Body of pancreas (tissue), 4 donors: ENCODE results near the gene XNDC1N.

Source experiments
- CTCF ChIP-seq, 7 experiments: fragments of 450-650 bp in 4 of 7; fragments of 200-600 bp in 3 of 7; sonication (generic) in 3 of 7; IDR thresholded peaks; one replicate each; pipeline ENCODE4 v1.5.1; 2016 to 2019; ENCODE audit warnings: antibody characterized with exemption in 7 of 7
- POLR2A ChIP-seq, 3 donors: fragments of 450-650 bp; IDR thresholded peaks; one replicate each; pipeline ENCODE4 v1.6.1; 2016; ENCODE audit warnings: antibody characterized with exemption in 3 of 3, mild to moderate bottlenecking in 2 of 3

- TF ChIP-seq POLR2A (IDR thresholded peaks at IDR 0.05) = no peak
- no peak for TF ChIP-seq CTCF (IDR thresholded peaks at IDR 0.05)
Observed at GRCh38 chr11:71976551-71976950, 48.2 kb upstream of the XNDC1N start.
